ENCODE measurements around the gene ADISSP.
A peak's percentile ranks its signal among the peaks of the same experiment; 100 is the strongest.

The ADISSP gene

DNA sequence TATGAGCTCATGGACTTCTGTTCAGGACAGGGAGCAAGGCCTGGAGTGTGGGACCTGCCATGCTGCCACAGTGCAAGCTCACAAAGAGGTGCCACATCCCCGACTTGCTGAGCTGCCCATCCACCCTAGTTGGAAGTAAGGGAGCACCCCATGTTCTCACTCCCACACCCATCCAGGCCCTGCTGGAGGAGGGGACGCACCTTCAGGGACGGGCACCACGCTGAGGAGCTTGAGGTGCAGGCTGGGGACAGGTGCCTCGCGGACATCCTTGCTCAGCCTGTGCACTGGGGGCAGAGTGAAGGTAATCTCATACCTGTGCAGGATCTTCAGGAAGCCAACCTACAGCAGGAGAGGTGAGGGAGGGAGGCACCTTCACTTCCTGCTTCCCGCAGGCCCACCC lies 12.3 kb downstream of the ADISSP start:
- DNase-seq (ENCODE audit: low spot score) = no peak

DNA sequence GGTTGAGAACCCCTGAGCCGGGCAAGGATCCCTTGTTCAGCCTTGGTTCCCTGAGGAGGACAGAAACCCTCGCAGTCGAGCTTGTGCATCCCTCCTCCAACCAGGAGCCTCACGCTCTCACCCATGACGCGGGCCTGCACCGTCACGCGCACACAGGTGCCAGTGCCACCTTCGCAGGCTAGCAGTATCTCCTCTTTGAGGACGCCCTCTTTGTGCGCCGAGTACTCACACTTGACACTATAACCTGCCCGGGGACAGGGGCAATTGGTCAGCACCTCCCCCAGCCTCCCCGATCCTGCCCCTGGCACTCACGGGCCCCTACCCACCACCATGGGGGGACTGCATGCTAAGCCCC lies 13.3 kb downstream of the ADISSP start:
- DNase-seq (ENCODE audit: low spot score) = no peak

DNA sequence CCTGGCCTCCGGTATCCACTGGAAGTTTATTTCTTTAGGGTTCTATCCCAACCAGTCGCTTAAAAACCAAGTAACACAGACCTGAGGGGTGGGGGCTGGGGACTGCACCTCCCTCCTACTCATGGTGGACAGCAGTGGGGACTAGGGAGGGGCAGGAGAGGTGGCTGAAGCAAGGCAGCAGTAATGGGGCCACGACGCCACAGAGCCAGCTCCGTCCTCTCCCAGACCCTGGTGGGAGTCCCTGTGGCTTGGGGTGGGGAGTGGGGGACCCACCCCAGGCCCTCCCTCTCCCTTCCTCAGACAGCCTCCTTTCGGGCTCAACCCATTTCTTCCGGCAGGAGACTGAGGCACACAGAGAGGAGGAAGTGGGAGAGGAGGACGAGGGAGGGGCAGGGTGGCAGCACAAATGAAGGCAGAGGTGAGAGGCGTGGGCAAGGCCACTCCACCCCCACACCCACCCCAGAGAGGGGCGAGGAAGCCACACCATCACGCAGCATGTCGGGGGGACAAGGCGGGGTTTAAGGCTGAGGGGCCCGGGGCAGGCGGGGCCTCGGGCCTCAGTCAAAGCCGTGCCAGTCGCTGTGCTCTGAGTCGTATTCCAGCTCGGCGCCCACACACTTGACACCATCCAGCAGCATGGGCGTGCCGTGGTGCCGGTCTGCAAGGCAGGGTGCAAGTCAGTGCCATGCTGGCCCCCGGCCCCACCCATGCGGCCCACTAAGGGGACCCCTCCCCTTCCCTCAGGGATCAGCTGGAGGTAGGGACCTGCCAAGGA lies 13.9 kb downstream of the ADISSP start:
- DNase-seq (ENCODE audit: low spot score) = no peak

DNA sequence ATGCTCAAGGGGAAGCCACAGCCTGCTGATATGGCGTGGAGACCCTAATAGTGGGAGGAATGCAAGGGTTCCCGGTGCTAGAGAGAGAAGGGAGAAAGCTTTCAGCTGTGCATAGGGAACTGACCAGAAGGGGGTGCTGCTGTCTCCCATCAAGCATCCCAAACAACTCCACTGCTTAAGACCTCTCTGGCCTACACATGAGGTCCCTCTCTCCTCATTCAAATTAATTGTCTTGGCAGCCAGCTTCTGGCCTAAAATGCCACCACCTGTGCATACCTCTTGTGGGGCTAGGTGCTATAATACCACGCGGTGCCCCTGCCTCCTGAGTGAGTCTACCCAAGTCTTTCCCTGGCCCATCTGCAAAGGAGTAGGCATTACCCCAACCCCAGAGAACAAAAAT lies 14.5 kb downstream of the ADISSP start:
- DNase-seq (ENCODE audit: low spot score) = peak; percentile 91

DNA sequence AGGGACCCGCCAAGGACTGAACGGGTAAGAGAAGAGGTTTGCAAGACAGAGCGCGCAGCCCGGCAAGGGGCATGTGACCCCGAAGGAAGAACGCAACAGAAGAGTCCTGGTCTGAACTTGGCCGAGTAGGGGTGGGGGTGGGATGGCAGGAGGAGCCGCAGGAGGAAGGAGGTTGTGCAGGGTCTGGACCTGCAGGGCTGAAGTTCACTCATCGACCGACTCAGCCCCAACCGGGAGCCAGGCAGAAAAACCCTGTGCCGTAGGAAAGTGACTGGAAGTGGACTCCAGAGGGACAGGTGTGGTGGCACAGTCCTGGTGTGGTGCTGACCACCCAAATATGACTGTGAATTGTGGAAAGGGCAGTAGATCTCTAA lies 15.2 kb downstream of the ADISSP start:
- DNase-seq (ENCODE audit: low spot score) = no peak

DNA sequence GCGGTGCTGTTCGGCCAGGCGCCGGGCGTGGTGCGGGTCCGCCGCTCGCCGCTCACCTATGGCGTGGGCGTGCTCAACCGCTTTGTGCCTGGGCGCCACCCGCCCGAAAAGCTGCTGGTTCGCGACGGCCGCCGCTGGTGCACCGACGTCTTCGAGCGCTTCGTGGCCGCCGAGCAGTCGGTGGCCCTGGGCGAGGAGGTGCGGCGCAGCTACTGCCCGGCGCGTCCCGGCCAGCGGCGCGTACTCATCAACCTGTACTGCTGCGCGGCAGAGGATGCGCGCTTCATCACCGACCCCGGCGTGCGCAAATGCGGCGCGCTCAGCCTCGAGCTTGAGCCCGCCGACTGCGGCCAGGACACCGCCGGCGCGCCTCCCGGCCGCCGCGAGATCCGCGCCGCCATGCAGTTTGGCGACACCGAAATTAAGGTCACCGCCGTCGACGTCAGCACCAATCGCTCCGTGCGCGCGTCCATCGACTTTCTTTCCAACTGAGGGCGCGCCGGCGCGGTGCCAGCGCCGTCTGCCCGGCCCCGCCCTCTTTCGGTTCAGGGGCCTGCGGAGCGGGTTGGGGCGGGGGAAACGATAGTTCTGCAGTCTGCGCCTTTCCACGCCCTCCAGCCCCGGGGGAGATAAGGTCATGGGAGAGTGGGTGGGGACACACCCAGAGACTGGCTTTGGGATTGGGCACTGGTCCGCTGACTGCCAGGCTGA lies 15.7 kb downstream of the ADISSP start:
- DNase-seq (ENCODE audit: low spot score) = no peak

DNA sequence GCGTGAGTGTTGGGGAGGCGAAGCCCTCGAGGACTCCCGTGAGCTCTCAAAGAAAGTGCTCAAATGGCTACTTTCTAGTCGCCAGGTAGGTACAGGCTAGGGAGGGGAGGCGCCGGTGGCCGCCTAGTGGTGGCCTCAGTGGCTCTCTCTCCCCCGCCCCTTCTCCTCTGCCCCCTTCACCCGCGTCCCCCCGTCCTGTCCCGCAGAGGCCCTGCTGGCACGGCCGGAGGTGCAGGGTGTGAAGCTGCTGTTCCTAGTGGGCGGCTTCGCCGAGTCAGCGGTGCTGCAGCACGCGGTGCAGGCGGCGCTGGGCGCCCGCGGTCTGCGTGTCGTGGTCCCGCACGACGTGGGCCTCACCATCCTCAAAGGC lies 16.3 kb downstream of the ADISSP start:
- DNase-seq (ENCODE audit: low spot score) = no peak

DNA sequence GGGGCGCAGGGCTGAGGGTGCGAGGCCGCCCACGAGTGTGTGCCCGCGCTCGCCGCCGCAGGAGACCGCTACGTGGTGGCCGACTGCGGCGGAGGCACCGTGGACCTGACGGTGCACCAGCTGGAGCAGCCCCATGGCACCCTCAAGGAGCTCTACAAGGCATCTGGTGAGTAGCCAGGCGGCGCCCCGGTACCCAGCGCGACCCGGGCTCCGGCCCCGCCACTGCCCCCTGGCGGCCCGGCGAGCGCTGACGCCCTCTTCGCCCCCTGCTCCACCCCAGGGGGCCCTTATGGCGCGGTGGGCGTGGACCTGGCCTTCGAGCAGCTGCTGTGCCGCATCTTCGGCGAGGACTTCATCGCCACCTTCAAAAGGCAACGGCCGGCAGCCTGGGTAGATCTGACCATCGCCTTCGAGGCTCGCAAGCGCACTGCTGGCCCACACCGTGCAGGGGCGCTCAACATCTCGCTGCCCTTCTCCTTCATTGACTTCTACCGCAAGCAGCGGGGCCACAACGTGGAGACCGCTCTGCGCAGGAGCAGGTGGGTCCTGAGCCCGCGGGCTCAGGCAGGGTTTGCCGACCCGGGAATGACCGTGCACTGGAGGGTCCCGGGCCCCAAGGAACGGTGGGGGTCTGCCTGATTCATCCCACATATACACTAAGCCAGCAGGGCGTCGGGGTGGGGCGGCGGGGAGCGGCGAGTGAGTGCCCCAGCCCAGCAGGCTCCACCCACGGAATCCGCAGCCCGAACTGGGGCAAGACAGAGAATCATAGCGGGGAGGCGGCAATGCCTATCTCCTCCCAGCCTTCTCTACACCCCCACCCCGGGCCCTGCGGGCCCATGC lies 17.6 kb downstream of the ADISSP start:
- DNase-seq (ENCODE audit: low spot score) = peak; percentile 69

DNA sequence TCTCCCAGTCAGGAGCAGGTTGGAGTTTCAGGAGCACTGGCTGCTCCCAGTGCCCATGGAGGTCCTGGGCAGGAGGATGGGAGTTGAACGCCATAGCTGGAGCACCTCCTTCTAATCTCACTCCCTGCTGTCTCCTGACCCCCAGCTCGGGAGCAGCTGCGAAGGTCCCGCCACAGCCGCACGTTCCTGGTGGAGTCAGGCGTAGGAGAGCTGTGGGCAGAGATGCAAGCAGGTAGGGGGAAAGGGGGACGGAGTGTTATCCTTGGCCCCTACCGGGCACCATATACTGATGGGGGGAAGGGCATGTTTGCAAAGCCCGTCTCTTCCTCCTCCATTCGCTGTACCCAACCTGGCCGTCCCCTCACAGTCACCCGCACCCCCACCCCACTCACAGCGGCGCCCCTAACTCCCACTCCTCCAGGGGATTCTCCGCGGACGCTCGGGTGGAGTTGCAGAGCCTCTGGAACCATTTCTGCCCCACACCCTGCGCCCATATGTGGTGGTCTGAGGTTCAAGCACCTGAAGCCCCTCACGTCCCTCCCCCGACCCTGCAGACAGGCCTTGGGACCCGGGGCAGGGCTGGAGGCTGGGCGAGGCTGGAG lies 18.4 kb downstream of the ADISSP start:
- no peak for DNase-seq (ENCODE audit: low spot score)

DNA sequence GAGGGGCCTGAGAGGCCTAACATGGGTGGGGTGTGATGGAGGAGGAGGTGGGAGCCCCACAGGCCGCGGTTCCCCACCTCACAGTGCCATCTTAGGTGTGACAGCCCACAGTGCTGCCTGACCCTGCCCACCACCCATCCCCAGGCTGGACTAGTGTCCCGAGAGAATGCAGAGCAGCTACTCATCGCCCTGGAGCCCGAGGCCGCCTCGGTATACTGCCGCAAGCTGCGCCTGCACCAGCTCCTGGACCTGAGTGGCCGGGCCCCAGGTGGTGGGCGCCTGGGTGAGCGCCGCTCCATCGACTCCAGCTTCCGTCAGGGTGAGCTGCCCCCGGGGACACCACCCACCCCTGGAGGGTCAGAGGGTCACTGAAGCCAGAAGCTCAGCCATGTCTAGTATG lies 19.5 kb downstream of the ADISSP start:
- DNase-seq (ENCODE audit: low spot score) = no peak

DNA sequence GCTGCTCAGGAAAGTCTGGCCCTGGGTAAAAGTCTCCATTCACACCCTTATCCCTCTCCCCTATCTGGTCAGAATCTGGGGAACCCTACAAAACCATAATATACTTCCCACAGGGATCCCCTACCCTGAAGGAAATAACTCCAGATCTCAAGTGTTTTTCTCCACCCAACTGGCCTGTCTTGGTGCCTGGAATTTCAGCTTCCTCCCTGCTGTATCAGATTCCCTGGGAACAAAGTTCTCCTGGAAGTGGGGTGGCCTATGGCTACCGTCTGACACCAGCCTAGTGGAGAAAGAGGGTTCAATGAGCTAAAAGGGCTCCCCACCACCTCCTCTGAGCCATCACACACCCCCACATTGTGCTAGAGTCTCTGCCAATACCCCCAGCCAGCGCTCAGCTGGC lies 20.1 kb downstream of the ADISSP start:
- DNase-seq (ENCODE audit: low spot score) = no peak

DNA sequence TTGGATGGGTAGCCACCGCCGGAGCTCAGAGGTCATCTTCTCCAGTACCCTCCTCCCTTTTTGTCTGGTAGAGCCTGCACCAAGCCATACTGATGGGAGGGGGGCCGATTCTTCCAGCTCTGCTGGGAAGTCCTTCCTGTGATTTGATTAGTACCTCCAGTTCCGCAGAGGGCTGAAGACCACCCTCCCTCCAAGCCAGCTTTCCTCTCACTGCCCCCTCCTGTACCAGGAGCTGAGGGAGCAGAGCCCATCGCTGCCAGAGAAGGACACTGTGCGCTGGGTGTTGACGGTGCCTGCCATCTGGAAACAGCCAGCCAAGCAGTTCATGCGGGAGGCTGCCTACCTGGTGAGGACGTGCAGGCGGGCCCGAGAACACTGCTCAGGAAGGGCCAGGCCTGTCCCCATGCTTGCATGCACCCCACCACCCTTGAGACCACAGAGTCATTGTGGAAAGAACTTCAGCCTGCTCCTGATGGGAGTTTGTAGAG lies 21.8 kb downstream of the ADISSP start:
- no peak for DNase-seq (ENCODE audit: low spot score)

DNA sequence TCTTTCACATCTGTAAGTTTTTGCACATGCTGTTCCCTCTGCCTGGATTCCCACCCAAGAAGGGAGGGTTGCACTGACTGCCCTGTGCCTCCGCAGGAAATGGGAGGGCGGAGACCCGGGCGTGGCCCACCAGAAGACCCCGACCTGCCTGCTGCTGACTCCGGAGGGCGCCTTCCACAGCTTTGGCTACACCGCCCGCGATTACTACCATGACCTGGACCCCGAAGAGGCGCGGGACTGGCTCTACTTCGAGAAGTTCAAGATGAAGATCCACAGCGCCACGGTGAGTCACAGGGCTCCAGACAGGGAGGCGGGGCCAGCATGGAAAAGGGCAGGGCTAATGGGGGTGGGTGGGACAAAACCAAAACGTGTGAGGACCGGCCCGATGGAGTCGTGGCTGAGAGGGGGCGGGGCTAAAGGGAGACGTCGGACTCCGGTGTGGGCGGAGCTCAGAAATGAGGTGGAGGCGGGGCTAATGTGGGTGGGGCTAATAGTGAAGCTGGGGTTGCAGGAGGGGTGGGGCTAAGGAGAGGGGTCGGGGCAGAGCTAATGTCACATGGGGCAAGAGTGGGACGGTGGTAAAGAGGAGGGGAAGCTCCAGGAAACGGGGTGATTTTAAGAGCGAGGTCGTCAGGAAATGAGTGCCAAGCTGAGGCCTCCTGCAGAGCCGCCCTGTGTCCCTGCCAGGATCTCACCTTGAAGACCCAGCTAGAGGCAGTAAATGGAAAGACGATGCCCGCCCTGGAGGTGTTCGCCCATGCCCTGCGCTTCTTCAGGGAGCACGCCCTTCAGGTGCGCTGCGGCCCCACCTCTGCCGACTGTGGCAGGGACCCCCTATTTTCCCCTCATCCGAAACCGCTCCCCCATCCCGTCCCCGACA lies 22.5 kb downstream of the ADISSP start:
- no peak for DNase-seq (ENCODE audit: low spot score)

DNA sequence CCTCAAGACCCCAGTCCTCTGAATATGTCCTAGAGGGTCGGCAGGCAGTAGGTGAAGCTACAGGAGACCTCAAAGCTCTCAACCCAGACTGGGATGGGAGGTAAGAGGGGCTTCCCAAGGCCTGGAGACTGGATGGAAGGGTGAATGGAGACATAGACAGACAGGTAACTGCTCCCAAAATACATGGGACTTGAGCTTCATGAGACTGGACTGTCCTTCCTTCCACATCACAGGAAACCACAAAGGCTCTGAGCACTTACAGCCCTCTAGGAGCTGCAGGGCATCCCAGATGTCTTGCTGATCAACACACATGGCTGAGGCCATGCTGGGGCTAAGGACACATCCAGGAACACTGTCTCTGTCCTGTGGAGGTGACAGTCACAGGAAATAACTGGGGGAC lies 23.5 kb downstream of the ADISSP start:
- no peak for DNase-seq (ENCODE audit: low spot score)

DNA sequence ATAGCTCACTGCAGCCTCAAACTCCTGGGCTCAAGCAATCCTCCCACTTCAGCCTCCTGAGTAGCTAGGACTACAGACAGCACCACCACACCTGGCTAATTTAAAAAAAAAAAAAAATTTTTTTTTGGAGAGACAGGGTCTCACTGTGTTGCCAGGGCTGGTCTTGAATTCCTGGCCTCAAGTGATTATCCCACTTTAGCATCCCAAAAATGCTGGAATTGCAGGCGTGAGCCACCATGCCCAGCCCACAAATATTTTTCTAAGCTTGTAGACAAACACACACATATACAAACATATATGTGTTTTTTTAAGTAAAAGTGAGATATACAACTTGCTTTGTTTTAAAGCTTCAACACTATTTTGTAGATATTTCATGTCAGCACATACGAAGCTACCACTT lies 24.3 kb downstream of the ADISSP start:
- no peak for DNase-seq (ENCODE audit: low spot score)

DNA sequence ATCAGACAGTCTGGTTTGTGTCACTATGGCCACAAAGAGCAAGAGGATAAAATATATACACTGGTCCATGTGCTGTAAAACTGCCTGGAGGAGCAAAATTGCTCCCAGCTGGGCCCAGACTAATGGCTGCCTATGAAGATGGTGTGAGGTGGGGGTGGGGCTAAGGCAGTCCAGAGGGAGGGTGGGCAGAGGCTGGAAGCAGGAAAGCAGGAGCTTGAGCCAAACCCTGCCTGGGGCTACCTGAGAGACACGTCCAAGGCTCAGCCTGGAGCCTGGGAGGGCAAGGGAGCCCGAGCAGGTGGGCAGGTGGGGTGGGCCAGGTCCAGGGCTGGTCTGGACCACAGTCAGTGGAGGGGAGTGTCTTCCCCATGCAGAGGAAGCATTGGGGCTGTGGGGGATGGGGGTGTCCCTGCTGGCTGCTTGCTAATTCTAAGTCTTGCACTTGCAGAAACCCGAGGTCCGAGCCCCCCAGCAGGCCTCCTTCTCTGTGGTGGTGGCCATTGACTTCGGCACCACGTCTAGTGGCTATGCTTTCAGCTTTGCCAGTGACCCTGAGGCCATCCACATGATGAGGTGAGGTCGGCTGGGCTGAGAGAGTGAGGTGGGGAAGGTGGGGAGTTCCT lies 25.6 kb downstream of the ADISSP start:
- no peak for DNase-seq (ENCODE audit: low spot score)

DNA sequence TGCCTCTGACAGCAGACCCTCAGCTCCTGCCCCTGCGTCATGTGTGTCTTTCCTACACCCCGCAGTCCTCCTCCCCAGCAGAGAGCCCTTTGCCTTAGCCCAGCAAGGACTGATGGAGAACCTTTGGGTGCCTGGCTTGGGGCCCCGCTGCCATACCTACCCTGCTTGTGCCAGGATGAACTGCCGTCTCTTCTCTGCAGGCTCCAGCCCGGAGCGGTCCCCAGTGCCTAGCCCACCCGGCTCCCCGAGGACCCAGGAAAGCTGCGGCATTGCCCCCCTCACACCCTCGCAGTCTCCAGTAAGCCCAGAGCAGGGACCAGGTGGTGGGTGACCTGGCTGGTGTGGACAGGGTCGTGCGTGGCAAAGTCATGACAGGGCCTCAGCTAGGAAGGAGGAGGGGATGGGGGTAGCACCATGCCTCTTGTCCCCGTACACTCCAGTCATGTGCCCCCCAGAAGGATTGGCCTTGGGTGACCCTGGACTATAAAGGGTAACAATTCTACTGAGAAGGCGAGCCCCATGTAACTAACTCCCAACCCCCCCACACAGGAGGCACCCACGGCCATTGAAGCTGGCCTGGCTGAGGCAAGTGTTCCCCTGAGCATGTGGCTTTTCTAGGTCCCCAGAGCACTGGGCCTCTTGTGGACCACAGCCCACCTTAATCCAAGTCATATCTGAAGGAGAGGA lies 26.8 kb downstream of the ADISSP start:
- DNase-seq (ENCODE audit: low spot score) = no peak

DNA sequence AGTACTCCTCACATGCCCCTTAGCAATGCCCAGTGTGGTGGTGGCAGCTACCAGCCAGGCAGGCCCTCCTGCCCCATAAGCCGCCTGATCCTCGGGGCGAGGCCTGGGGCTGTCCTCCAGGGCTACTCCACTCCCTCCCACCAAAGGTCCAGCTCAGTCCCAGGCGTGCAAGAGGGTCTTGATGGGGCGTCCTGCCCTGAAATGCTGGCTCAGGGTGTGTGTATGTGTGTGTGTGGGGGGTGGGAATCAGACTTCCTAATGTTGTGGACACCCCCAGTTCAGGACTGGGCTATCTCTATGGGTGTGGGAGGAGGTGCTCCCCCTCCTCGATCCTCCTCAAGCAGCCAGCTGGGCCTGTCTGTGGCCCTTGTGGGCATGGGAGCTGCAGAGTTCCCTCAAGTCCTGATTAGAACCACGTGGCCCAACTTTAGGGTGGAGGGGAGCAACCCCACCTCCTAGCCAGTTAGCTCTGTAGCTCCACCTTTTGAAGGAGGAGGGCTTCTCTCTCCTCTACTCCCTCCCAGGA lies 27.6 kb downstream of the ADISSP start:
- DNase-seq (ENCODE audit: low spot score) = no peak

DNA sequence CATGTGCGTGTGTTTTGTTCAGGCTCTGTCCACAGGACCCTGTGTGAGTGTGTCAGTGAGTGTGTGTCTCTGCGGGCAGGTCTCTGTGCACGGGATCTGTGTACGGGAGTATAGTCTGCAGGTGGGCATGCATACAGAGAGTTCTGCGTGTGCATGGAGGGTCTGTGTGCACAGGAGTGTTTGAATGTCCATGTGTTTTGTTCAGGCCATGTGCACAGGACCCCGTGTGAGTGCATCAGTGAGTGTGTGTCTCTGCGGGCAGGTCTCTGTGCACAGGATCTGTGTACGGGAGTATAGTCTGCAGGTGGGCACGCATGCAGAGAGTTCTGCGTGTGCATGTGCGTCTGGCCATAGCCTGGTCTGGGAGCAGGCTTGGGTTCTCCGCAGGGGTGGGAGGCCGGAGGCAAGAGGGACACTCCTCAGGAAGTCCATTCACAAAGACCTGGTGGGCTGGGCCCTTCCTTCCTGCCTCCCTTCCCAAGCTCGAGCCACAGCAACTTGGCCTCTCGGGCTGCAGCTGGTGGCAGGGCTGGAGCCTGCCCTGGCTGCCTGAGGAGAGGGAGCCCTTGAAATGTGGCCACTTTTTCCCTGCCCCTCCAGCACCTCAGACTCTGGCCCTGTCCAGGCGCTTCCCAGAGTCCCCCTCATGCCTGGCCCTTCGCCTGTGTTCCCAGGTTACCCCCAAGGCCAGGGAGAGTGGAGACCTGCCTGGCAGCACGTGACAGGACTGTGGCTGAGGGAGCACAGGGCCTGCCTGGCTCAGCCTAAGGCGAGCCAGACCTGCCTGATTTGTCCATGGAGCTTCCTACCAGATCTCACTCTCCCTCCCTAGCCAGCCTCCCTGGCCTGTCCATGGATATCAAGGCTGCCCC lies 28.3 kb downstream of the ADISSP start:
- no peak for DNase-seq (ENCODE audit: low spot score)

Data from AG08396 (cell line).